Measurements from ENCODE around the gene MUC20. TPM values are rescaled to one million over a fixed set of nuclear protein-coding genes. Genes with fewer than 3 reads are reported as not detected.
A peak's percentile ranks its signal among the peaks of the same experiment; 100 is the strongest.
"Not testable (repeated sequence)": the region's sequence is repeated elsewhere in the genome, so short reads cannot be mapped to it uniquely, and the experiment has no call there.

The MUC20 gene
- polyA plus RNA-seq, 1 experiment: 0.48 TPM

DNA sequence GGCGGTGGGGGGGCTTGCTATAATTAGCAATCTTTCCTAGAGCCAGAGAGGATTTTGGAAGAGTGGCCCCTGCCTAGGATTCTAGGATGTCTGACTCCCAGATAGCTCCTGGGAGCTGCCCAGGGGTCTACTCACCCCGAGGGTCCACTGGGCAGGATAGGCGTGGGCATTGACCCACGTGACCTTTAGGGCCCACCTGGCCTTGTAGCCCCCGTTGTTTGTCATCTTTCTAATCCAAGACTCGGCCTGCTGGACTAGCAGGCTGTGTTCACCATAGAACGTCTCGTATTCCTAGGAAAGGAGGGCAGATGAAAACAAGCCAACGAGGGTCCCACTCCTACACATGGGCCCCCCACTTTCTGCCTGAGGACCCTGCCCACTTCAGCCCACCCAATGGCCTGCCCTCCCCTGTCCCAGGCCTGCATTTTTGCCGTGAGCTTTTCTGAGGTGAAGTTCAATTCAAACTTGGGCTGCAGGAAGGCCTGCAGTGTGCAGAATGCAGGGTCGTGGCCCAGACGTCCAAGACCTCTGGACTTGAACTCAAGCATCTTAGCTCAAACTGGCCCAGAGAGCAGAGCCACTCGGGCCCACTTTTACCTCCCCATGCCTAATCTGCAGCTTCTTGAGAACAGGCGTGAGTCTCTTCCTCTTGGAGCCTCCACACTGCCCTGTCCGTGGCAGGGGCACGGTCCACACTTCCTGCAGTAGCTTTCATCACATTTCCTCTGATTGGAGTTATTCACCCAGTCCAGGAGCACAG, 49.5 kb downstream of the MUC20 start:
- Histone ChIP-seq H3K27me3 (ENCODE audit: control insufficient read depth, insufficient read depth, low read length) (no peaks in the 10 kb centered on the region), H3K36me3 (ENCODE audit: control insufficient read depth, insufficient read depth, low read length) (no peaks in the 10 kb centered on the region), H3K4me3 (ENCODE audit: low read depth, low read length) (no peak overlapping the region)
- ChIA-PET CTCF (no interaction called here), POLR2A (no interaction called here)
- TF ChIP-seq, protein P1, sequence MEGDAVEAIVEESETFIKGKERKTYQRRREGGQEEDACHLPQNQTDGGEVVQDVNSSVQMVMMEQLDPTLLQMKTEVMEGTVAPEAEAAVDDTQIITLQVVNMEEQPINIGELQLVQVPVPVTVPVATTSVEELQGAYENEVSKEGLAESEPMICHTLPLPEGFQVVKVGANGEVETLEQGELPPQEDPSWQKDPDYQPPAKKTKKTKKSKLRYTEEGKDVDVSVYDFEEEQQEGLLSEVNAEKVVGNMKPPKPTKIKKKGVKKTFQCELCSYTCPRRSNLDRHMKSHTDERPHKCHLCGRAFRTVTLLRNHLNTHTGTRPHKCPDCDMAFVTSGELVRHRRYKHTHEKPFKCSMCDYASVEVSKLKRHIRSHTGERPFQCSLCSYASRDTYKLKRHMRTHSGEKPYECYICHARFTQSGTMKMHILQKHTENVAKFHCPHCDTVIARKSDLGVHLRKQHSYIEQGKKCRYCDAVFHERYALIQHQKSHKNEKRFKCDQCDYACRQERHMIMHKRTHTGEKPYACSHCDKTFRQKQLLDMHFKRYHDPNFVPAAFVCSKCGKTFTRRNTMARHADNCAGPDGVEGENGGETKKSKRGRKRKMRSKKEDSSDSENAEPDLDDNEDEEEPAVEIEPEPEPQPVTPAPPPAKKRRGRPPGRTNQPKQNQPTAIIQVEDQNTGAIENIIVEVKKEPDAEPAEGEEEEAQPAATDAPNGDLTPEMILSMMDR (IDR thresholded peaks at IDR 0.05; ENCODE audit: insufficient read depth, low read depth, low read length): no peak
- DNase-seq (ENCODE audit: low read depth): no peak

DNA sequence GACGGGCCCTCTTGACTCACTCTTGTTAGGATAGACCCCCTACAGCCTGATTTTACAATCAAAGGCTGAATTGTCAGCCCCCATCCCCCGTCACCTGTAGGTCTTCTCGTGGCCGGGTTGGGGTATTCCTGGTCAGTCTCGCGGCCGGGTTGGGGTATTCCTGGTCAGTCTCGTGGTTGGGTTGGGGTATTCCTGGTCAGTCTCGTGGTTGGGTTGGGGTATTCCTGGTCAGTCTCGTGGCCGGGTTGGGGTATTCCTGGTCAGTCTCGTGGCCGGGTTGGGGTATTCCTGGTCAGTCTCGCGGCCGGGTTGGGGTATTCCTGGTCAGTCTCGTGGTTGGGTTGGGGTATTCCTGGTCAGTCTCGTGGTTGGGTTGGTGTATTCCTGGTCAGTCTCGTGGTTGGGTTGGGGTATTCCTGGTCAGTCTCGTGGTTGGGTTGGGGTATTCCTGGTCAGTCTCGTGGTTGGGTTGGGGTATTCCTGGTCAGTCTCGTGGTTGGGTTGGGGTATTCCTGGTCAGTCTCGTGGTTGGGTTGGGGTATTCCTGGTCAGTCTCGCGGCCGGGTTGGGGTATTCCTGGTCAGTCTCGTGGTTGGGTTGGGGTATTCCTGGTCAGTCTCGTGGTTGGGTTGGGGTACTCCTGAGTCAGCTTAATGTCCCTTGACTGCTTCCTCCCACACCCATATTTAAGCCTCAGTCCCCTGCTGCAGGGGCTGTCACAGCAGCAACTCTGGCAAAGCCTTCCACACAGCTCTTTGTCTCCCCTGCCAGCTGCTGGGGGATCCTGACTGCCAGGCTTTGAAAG, 50.3 kb downstream of the MUC20 start:
- H3K36me3 ChIP-seq (ENCODE audit: control insufficient read depth, insufficient read depth, low read length); POLR2A ChIA-PET; DNase-seq (ENCODE audit: low read depth): not testable (repeated sequence)

DNA sequence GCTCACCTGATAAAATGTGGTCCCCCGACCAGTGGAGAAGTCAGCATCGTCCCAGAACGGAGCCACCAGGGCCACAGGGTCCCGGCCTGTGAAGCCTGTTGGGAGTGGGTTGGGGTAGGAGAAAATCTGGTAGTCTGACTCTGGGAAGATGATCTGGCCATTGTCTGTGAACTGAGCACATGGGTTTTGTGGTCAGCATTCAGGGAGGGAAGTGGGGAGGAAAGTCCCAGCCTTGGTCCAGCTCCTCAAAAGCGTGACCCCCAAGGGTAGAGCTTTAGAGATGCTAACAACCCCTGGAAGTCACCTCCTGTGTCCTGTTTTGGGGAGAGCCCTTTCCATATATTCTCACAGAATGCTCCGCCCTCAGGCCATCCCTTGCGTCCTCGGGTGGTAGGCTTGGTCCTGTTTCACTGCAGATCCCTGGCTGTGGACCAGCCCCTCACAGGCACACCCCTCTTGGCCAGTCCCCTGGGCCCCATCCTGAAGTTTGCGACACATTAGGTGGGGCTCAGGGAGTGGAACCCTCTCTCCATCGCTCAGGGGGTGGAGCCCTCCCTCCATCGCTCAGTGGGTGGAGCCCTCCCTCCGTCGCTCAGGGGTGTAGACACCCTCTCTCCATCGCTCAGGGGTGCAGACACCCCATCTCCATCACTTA, 51.0 kb downstream of the MUC20 start:
- Histone ChIP-seq H3K27me3 (ENCODE audit: control insufficient read depth, insufficient read depth, low read length) (no peaks in the 10 kb centered on the region), H3K36me3 (ENCODE audit: control insufficient read depth, insufficient read depth, low read length) (no peaks in the 10 kb centered on the region), H3K4me3 (ENCODE audit: low read depth, low read length) (no peak overlapping the region)
- TF ChIP-seq, protein P1 (IDR thresholded peaks at IDR 0.05; ENCODE audit: insufficient read depth, low read depth, low read length): no peak
- no peak for DNase-seq (ENCODE audit: low read depth)
- ChIA-PET CTCF (no interaction called here), POLR2A (no interaction called here)

More for the DNA sequence above, 50.3 kb downstream of the MUC20 start:
- H3K4me3 ChIP-seq (ENCODE audit: low read depth, low read length); CTCF ChIA-PET; H3K27me3 ChIP-seq (ENCODE audit: control insufficient read depth, insufficient read depth, low read length): not testable (repeated sequence)

DNA sequence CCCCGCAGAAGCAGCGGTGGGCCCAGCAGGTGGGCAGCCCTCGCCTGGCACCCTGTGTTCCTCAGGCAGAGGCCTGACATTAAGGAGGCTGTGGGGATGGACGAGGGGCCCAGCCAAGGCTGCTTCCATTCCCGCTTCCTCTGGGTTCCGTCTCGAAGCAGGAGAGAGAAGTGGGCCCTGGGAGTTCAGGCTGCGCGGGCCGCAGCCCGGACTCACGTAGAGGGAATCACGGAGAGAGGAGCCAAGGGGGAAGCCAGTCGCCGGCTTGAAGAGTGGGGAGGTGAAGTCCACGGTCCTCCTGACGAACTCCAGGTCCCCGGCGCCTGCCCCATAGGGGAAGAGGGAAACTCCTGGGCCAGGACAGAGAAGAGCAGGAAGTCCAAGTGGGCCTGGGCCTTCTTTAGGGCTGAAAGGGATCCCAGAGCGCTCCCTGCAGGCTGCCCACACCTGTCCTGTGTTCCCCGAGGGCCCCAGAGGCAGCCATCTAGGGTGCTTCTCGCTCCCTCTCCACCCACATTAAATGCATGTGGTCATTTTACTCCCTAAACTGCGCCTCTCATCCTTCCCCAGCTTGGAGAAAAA, 53.3 kb downstream of the MUC20 start:
- no peaks in the 10 kb centered on the region for H3K27me3 ChIP-seq (ENCODE audit: control insufficient read depth, insufficient read depth, low read length)
- no peak overlapping the region for H3K4me3 ChIP-seq (ENCODE audit: low read depth, low read length)
- H3K36me3 ChIP-seq (ENCODE audit: control insufficient read depth, insufficient read depth, low read length): no peaks in the 10 kb centered on the region
- TF ChIP-seq, protein P1 (IDR thresholded peaks at IDR 0.05; ENCODE audit: insufficient read depth, low read depth, low read length): no peak
- DNase-seq (ENCODE audit: low read depth): no peak
- POLR2A ChIA-PET: no interaction called here
- CTCF ChIA-PET: no interaction called here

DNA sequence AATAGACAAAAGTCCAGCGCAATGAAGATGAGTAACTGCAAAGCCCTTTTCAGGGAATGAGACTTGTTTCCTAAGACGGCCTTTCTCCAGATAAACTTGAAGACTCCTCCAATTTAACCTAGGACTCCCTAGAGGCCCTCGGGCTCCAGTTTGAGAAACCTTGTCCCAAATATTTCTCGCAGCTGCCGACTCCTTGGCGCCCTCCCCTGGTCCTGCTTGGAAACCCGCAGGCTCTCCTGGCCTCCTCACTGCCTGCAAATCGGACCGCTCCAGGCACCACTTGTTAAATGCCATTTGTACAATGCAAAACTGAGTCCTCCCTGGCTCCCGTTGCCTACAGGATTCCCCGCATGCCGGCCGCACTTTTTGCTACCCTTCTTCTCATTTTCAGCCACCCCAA, 54.1 kb downstream of the MUC20 start:
- H3K27me3 ChIP-seq (ENCODE audit: control insufficient read depth, insufficient read depth, low read length): no peaks in the 10 kb centered on the region
- H3K36me3 ChIP-seq (ENCODE audit: control insufficient read depth, insufficient read depth, low read length): no peaks in the 10 kb centered on the region
- ChIA-PET CTCF (no interaction called here), POLR2A (no interaction called here)
- no peak for DNase-seq (ENCODE audit: low read depth)
- TF ChIP-seq, protein P1 (IDR thresholded peaks at IDR 0.05; ENCODE audit: insufficient read depth, low read depth, low read length): peak; percentile 46
- no peak overlapping the region for H3K4me3 ChIP-seq (ENCODE audit: low read depth, low read length)

Data from BJ (cell line).